B cell (primary cell): Measurements from ENCODE around the gene AMZ1. TPM values are rescaled to one million over a fixed set of nuclear protein-coding genes. Genes with fewer than 3 reads are reported as not detected.

Experiments
- ATAC-seq: fragments of 200-7000 bp; cut with Tn5 transposase; one replicate; pipeline ENCODE4 v1.10.0; 2021; ENCODE audit warnings: low read depth, mild to moderate bottlenecking, moderate number of reproducible peaks, moderate library complexity
- CTCF ChIA-PET: fragments of 350-600 bp; sonication (Branson Sonifier 250); formaldehyde crosslinking; loops from one replicate; lab custom pipeline; 2021; ENCODE audit warnings: antibody characterized with exemption, inconsistent platforms; lab: Charles Lee
- POLR2A ChIA-PET: fragments of 350-600 bp; sonication (Branson Sonifier 250); formaldehyde crosslinking; loops from one replicate; lab custom pipeline; 2021; ENCODE audit warnings: antibody characterized with exemption; lab: Charles Lee
- DNase-seq: peaks from one replicate; pipeline ENCODE4 v3.0.0; 2013
- H2AFZ ChIP-seq: 2 replicates; pipeline ENCODE4 v1.6.1; 2012; ENCODE audit warnings: mild to moderate bottlenecking, low read depth, low read length; ENCODE audit not compliant: insufficient read depth, poor library complexity, severe bottlenecking
- H3K27ac ChIP-seq, 2 donors: 1 replicate in 1 of 2; 2 replicates in 1 of 2; pipeline ENCODE4 v1.5.1; 2012 to 2013; ENCODE audit warnings: low read length in 2 of 2, mild to moderate bottlenecking in 2 of 2, moderate library complexity in 1 of 2
- H3K27me3 ChIP-seq, 4 experiments: fragments of 200-600 bp in 1 of 4; sonication (generic) in 1 of 4; replicated peaks in 1 of 4; 1 replicate in 2 of 4; 2 replicates in 2 of 4; pipeline versions ENCODE4 v1.6.1 to v1.7.0; 2013 to 2016; ENCODE audit warnings: low read length in 3 of 4, mild to moderate bottlenecking in 2 of 4, mixed read lengths in 1 of 4, moderate library complexity in 1 of 4; ENCODE audit not compliant: insufficient read depth in 4 of 4, control insufficient read depth in 3 of 4; ENCODE audit errors: control extremely low read depth in 1 of 4
- H3K36me3 ChIP-seq, 2 experiments: replicated peaks in 1 of 2; 1 replicate in 1 of 2; 2 replicates in 1 of 2; pipeline versions ENCODE4 v1.6.1 to v1.7.1; 2013; ENCODE audit warnings: low read length in 1 of 2; ENCODE audit not compliant: insufficient read depth in 2 of 2, control insufficient read depth in 1 of 2; ENCODE audit errors: control extremely low read depth in 1 of 2, extremely low read depth in 1 of 2
- H3K4me1 ChIP-seq, 2 donors: fragments of 200-600 bp in 1 of 2; sonication (generic) in 1 of 2; 1 replicate in 1 of 2; 2 replicates in 1 of 2; pipeline versions ENCODE4 v1.5.1 to v1.6.1; 2013 to 2017; ENCODE audit warnings: low read length in 2 of 2; ENCODE audit not compliant: control insufficient read depth in 2 of 2, insufficient read depth in 2 of 2
- H3K4me2 ChIP-seq: replicated peaks from 2 replicates; pipeline ENCODE3; 2012; ENCODE audit warnings: mild to moderate bottlenecking, low read depth, low read length; ENCODE audit not compliant: poor library complexity, severe bottlenecking
- H3K4me3 ChIP-seq, 5 experiments: fragments of 200-600 bp in 1 of 5; sonication (generic) in 1 of 5; 1 replicate in 3 of 5; 2 replicates in 2 of 5; pipeline versions ENCODE4 v1.5.1 to v1.7.0; 2011 to 2016; ENCODE audit warnings: low read length in 4 of 5, mild to moderate bottlenecking in 4 of 5, low read depth in 2 of 5, control low read depth in 1 of 5, moderate library complexity in 1 of 5; ENCODE audit not compliant: insufficient read depth in 1 of 5; ENCODE audit errors: control extremely low read depth in 1 of 5, extremely low read depth in 1 of 5
- H3K79me2 ChIP-seq: fragments of 200-600 bp; sonication (generic); one replicate; pipeline ENCODE4 v1.6.0; 2016; ENCODE audit warnings: low read length; ENCODE audit not compliant: control insufficient read depth, insufficient read depth
- H3K9ac ChIP-seq: fragments of 200-600 bp; sonication (generic); 2 replicates; pipeline ENCODE4 v1.6.1; 2017; ENCODE audit warnings: mild to moderate bottlenecking, low read length, moderate library complexity
- H3K9me3 ChIP-seq, 3 donors: one replicate each; pipeline versions ENCODE4 v1.6.1 to v1.7.1; 2013; ENCODE audit warnings: low read length in 2 of 3; ENCODE audit not compliant: control insufficient read depth in 2 of 3, insufficient read depth in 1 of 3; ENCODE audit errors: control extremely low read depth in 1 of 3
- H4K20me1 ChIP-seq: 2 replicates; pipeline ENCODE4 v1.6.0; 2012; ENCODE audit warnings: mild to moderate bottlenecking, low read length; ENCODE audit not compliant: insufficient read depth, control insufficient read depth, poor library complexity, severe bottlenecking
- H3K27ac Mint-ChIP-seq: one replicate; pipeline ENCODE4 v1.8.0; 2021; ENCODE audit warnings: mixed read lengths
- H3K27me3 Mint-ChIP-seq: one replicate; pipeline ENCODE4 v1.8.0; 2021; ENCODE audit warnings: mixed read lengths
- H3K4me1 Mint-ChIP-seq: one replicate; pipeline ENCODE4 v1.8.0; 2021; ENCODE audit warnings: mixed read lengths
- H3K4me3 Mint-ChIP-seq: one replicate; pipeline ENCODE4 v1.8.0; 2021; ENCODE audit warnings: mixed read lengths
- H3K9me3 Mint-ChIP-seq: one replicate; pipeline ENCODE4 v1.8.0; 2022; ENCODE audit warnings: mixed read lengths; ENCODE audit not compliant: insufficient read depth
- EZH2 ChIP-seq: IDR thresholded peaks from 2 replicates; pipeline ENCODE4 v1.6.1; 2012; ENCODE audit warnings: borderline replicate concordance, low read depth, mild to moderate bottlenecking, moderate library complexity, low read length; ENCODE audit not compliant: insufficient read depth, poor library complexity, severe bottlenecking
- WGBS: methylation state at CpG from one replicate; pipeline ENCODE4 v1.1.5; 2013; ENCODE audit warnings: missing lambda C conversion rate; ENCODE audit not compliant: insufficient coverage; 5-methylcytosine and 5-hydroxymethylcytosine counted together
- intact Hi-C: fragments of 100-400 bp; cut with micrococcal nuclease; formaldehyde crosslinking; loops from one replicate; pipeline ENCODE4 v1.10.0; 2022
- polyA minus RNA-seq: library from RNA; depleted of rRNA, polyadenylated mRNA; stranded (reverse); fragments of >200 nt; gene quantifications from 2 replicates; pipeline ENCODE4 v1.2.3, GENCODE V29; 2012
- polyA plus RNA-seq: library from polyadenylated mRNA; depleted of rRNA; stranded (reverse); fragments of >200 nt; gene quantifications from 2 replicates; pipeline ENCODE4 v1.2.3, GENCODE V29; 2012
- total RNA-seq, 2 donors: library from RNA; stranded (reverse); fragments of 120-200 nt in 1 of 2; gene quantifications; 1 replicate in 1 of 2; 2 replicates in 1 of 2; pipeline versions ENCODE4 v1.2.3 to v1.2.4, GENCODE V29; 2013 to 2022
- TF ChIP-seq, protein P1 (sequence below): fragments of 200-600 bp; IDR thresholded peaks from one replicate; pipeline ENCODE4 v1.8.0; 2022; ENCODE audit warnings: antibody characterized with exemption, mild to moderate bottlenecking

AMZ1 gene, protein sequence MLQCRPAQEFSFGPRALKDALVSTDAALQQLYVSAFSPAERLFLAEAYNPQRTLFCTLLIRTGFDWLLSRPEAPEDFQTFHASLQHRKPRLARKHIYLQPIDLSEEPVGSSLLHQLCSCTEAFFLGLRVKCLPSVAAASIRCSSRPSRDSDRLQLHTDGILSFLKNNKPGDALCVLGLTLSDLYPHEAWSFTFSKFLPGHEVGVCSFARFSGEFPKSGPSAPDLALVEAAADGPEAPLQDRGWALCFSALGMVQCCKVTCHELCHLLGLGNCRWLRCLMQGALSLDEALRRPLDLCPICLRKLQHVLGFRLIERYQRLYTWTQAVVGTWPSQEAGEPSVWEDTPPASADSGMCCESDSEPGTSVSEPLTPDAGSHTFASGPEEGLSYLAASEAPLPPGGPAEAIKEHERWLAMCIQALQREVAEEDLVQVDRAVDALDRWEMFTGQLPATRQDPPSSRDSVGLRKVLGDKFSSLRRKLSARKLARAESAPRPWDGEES
- total RNA-seq (13.2 and 14.6 TPM in 2 replicates), polyA plus RNA-seq (0.73 and 0.92 TPM in 2 replicates), polyA minus RNA-seq (2.7 and 2.8 TPM in 2 replicates)
- 1.7 TPM for total RNA-seq (2013)

DNA sequence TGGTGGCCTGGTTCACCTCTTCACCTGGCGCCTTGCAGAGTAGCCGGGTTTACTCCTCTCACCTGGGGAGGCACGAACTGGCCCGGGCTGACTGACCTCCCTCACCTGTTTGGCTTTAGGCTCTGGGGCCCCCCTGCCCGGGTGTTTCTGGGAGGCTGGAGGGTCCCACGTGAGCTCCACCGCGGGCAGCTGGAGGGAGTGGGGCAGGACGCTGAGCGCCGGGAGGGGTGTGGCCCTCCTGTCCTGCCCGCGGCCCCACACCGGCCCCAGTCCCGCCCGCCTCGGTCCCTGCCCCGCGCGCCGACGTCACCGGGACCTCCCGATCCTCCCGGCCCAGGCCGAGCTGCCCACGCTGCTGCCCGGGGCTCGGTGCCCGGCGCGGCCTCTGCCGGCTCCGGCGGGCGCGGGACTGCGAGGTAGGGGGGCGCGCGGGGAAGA, at the start of gene AMZ1:
Gene AMZ1, plus strand, starts transcription at position 322 of the 438 bp plus-strand sequence. CDS start 12,250 bp downstream, outside the sequence.
- WGBS, result 5% methylated on average over 41 of the region's 41 CpGs

More for the DNA sequence above, at the start of gene AMZ1:
- H3K27me3 Mint-ChIP-seq, result peaks cover 36% of the 10 kb centered on the region
- peaks cover 0 to 10% (median 0%) of the 10 kb centered on the region in 3 donors for H3K9me3 ChIP-seq
- no peaks in the 10 kb centered on the region for H3K36me3 ChIP-seq
- H4K20me1 ChIP-seq, result no peaks in the 10 kb centered on the region
- ATAC-seq (no peak), DNase-seq (no peak)
- ChIA-PET CTCF (interaction anchor here (0.7 to 3.3 kb wide), 2 partner anchors 22 to 331 kb away, joined by 3 to 8 read pairs; no protein-coding TSS in a partner anchor), POLR2A (no interaction called here)
- H3K27me3 ChIP-seq, result peaks cover 0 to 44% (median 22%) of the 10 kb centered on the region in 4 experiments
- TF ChIP-seq EZH2, result no peak
- TF ChIP-seq, protein P1, sequence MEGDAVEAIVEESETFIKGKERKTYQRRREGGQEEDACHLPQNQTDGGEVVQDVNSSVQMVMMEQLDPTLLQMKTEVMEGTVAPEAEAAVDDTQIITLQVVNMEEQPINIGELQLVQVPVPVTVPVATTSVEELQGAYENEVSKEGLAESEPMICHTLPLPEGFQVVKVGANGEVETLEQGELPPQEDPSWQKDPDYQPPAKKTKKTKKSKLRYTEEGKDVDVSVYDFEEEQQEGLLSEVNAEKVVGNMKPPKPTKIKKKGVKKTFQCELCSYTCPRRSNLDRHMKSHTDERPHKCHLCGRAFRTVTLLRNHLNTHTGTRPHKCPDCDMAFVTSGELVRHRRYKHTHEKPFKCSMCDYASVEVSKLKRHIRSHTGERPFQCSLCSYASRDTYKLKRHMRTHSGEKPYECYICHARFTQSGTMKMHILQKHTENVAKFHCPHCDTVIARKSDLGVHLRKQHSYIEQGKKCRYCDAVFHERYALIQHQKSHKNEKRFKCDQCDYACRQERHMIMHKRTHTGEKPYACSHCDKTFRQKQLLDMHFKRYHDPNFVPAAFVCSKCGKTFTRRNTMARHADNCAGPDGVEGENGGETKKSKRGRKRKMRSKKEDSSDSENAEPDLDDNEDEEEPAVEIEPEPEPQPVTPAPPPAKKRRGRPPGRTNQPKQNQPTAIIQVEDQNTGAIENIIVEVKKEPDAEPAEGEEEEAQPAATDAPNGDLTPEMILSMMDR, result no peak
- peaks cover 11% of the 10 kb centered on the region for H3K4me1 Mint-ChIP-seq
- H3K79me2 ChIP-seq, result no peaks in the 10 kb centered on the region
- intact Hi-C loops, result no loop called here
- H3K4me3 Mint-ChIP-seq, result peak within 1 kb of the TSS; percentile 76
- H3K4me1 ChIP-seq, result peaks cover 17 to 18% of the 10 kb centered on the region in 2 donors
- H3K27ac Mint-ChIP-seq, result no peak within 1 kb of the TSS
- peak within 1 kb of the TSS; percentile 33 for H2AFZ ChIP-seq
- no peak within 1 kb of the TSS for H3K27ac ChIP-seq
- no peaks in the 10 kb centered on the region for H3K9me3 Mint-ChIP-seq
- H3K9ac ChIP-seq, result peak within 1 kb of the TSS; percentile 3
- peak within 1 kb of the TSS; percentile 69 for H3K4me2 ChIP-seq
- H3K4me3 ChIP-seq, result peak within 1 kb of the TSS in 2 of 5 experiments; percentile 14 to 15
